GM23338 (cell line): ENCODE measurements around the gene NOXA1. TPM values are rescaled to one million over a fixed set of nuclear protein-coding genes. Genes with fewer than 3 reads are reported as not detected.

ENCODE experiments used
- ATAC-seq: fragments of 200-7000 bp; cut with Tn5 transposase; 3 replicates; pipeline ENCODE4 v1.9.1; 2020
- DNase-seq: peaks from one replicate; pipeline ENCODE4 v3.0.0-alpha.2; 2015; ENCODE audit warnings: low spot score
- H2AFZ ChIP-seq: fragments of 200-600 bp; sonication (generic); 2 replicates; pipeline ENCODE4 v1.8.0; 2016; ENCODE audit warnings: antibody characterized with exemption, mild to moderate bottlenecking, moderate library complexity
- H3F3A ChIP-seq: fragments of 200-600 bp; sonication (generic); replicated peaks from 2 replicates; pipeline ENCODE4 v1.8.0; 2017; ENCODE audit warnings: antibody characterized with exemption, mixed run types, low read depth
- H3K27ac ChIP-seq: fragments of 200-600 bp; sonication (generic); 2 replicates; pipeline ENCODE4 v1.6.1; 2016; ENCODE audit warnings: low read depth
- H3K27me3 ChIP-seq: fragments of 200-600 bp; sonication (generic); 2 replicates; pipeline ENCODE4 v1.8.0; 2016; ENCODE audit warnings: mild to moderate bottlenecking, mixed run types, moderate library complexity; ENCODE audit not compliant: insufficient read depth
- H3K36me3 ChIP-seq: fragments of 200-600 bp; sonication (generic); 2 replicates; pipeline ENCODE4 v1.8.0; 2016; ENCODE audit warnings: mild to moderate bottlenecking; ENCODE audit not compliant: insufficient read depth
- H3K4me1 ChIP-seq: fragments of 200-600 bp; sonication (generic); 2 replicates; pipeline ENCODE4 v1.8.0; 2016; ENCODE audit warnings: mild to moderate bottlenecking, moderate library complexity; ENCODE audit not compliant: insufficient read depth
- H3K4me2 ChIP-seq: fragments of 200-600 bp; sonication (generic); 2 replicates; pipeline ENCODE4 v1.7.1; 2017; ENCODE audit warnings: mixed run types
- H3K4me3 ChIP-seq: fragments of 200-600 bp; sonication (generic); 2 replicates; pipeline ENCODE4 v1.6.1; 2016; ENCODE audit warnings: mixed run types
- H3K79me2 ChIP-seq: fragments of 200-600 bp; sonication (generic); replicated peaks from 2 replicates; pipeline ENCODE4 v1.8.0; 2017; ENCODE audit warnings: mild to moderate bottlenecking; ENCODE audit not compliant: insufficient read depth
- H3K9me2 ChIP-seq: fragments of 200-600 bp; sonication (generic); 2 replicates; pipeline ENCODE4 v1.8.0; 2017; ENCODE audit not compliant: insufficient read depth
- H4K20me1 ChIP-seq: fragments of 200-600 bp; sonication (generic); replicated peaks from 2 replicates; pipeline ENCODE4 v1.8.0; 2017; ENCODE audit warnings: mild to moderate bottlenecking; ENCODE audit not compliant: insufficient read depth
- H3K27ac Mint-ChIP-seq: 2 replicates; pipeline ENCODE4 v1.8.0; 2020; ENCODE audit warnings: inconsistent platforms, mild to moderate bottlenecking, moderate library complexity, mixed read lengths
- H3K27me3 Mint-ChIP-seq: 3 replicates; pipeline ENCODE4 v1.8.0; 2022; ENCODE audit warnings: low read depth, mild to moderate bottlenecking, moderate library complexity, mixed read lengths, inconsistent platforms; ENCODE audit not compliant: insufficient read depth, poor library complexity
- H3K36me3 Mint-ChIP-seq: 3 replicates; pipeline ENCODE4 v1.8.0; 2021; ENCODE audit warnings: low read depth, mild to moderate bottlenecking, inconsistent platforms, moderate library complexity, mixed read lengths
- H3K4me1 Mint-ChIP-seq: 3 replicates; pipeline ENCODE4 v1.8.0; 2020; ENCODE audit warnings: mild to moderate bottlenecking, inconsistent platforms, mixed read lengths
- H3K4me3 Mint-ChIP-seq: 3 replicates; pipeline ENCODE4 v1.8.0; 2021; ENCODE audit warnings: moderate library complexity, mild to moderate bottlenecking, inconsistent platforms, mixed read lengths
- H3K9me3 Mint-ChIP-seq: 3 replicates; pipeline ENCODE4 v1.8.0; 2020; ENCODE audit warnings: moderate library complexity, mild to moderate bottlenecking, inconsistent platforms, mixed read lengths
- CREB1 ChIP-seq: fragments of 250-450 bp; sonication (Bioruptor Pico); IDR thresholded peaks from 2 replicates; pipeline ENCODE4 v1.5.0; 2020; ENCODE audit warnings: low read depth, mild to moderate bottlenecking, moderate library complexity
- CTCF ChIP-seq, 2 experiments: fragments of 200-600 bp in 1 of 2; sonication (generic) in 1 of 2; conservative IDR thresholded peaks; 2 replicates each; pipeline versions ENCODE4 v1.5.1 to v1.6.1; 2016 to 2017; ENCODE audit warnings: antibody characterized with exemption in 2 of 2, low read depth in 2 of 2, mild to moderate bottlenecking in 2 of 2, moderate library complexity in 1 of 2
- ETS1 ChIP-seq: IDR thresholded peaks from 2 replicates; pipeline ENCODE4 v1.6.1; 2016; ENCODE audit warnings: antibody characterized with exemption
- EZH2 ChIP-seq: fragments of 200-600 bp; sonication (generic); IDR thresholded peaks from one replicate; pipeline ENCODE4 v1.8.0; 2017; ENCODE audit warnings: antibody characterized with exemption, mild to moderate bottlenecking, low read depth; ENCODE audit not compliant: unreplicated experiment
- EZH2phosphoT487 ChIP-seq: fragments of 200-600 bp; sonication (generic); IDR thresholded peaks from one replicate; pipeline ENCODE4 v1.8.1; 2018; ENCODE audit warnings: antibody characterized with exemption; ENCODE audit not compliant: unreplicated experiment
- JUNB ChIP-seq: IDR thresholded peaks from one replicate; pipeline ENCODE4 v1.6.1; 2016; ENCODE audit warnings: antibody characterized with exemption; ENCODE audit not compliant: unreplicated experiment
- NANOG ChIP-seq: IDR thresholded peaks from 2 replicates; pipeline ENCODE4 v1.6.1; 2016; ENCODE audit warnings: antibody characterized with exemption, borderline replicate concordance
- POLR2AphosphoS5 ChIP-seq: IDR thresholded peaks from 2 replicates; pipeline ENCODE4 v1.6.1; 2016; ENCODE audit warnings: antibody characterized with exemption, low read depth
- REST ChIP-seq: IDR thresholded peaks from one replicate; pipeline ENCODE4 v1.6.1; 2018; ENCODE audit warnings: antibody characterized with exemption; ENCODE audit not compliant: unreplicated experiment
- STAT1 ChIP-seq: IDR thresholded peaks from one replicate; pipeline ENCODE4 v1.6.1; 2016; ENCODE audit warnings: antibody characterized with exemption; ENCODE audit not compliant: unreplicated experiment
- ZNF114 ChIP-seq: fragments of 250-450 bp; sonication (Bioruptor Pico); IDR thresholded peaks from 2 replicates; pipeline ENCODE4 v1.5.0; 2020; ENCODE audit warnings: mild to moderate bottlenecking, moderate library complexity
- ZNF331 ChIP-seq: fragments of 250-450 bp; sonication (Bioruptor Pico); IDR thresholded peaks from 2 replicates; pipeline ENCODE4 v1.5.0; 2020; ENCODE audit warnings: low read depth, mild to moderate bottlenecking, moderate library complexity
- ZNF462 ChIP-seq: fragments of 250-450 bp; sonication (Bioruptor Pico); IDR thresholded peaks from 2 replicates; pipeline ENCODE4 v1.5.0; 2020; ENCODE audit warnings: mild to moderate bottlenecking, moderate library complexity
- polyA plus RNA-seq: library from polyadenylated mRNA; unstranded; fragments of >200 nt; fragmentation: Nextera tagmentation; extraction: Ambion mirVana; gene quantifications from 2 replicates; pipeline ENCODE4 v1.2.1, GENCODE V29; 2016
- total RNA-seq: library from RNA; depleted of rRNA; stranded (reverse); fragments of >200 nt; shearing (Covaris generic); gene quantifications from 2 replicates; pipeline ENCODE4 v1.2.3, GENCODE V29; 2014

Gene NOXA1
- total and polyA plus RNA-seq, 2 experiments from 2014 or later, result 0.59 to 0.68 TPM

DNA sequence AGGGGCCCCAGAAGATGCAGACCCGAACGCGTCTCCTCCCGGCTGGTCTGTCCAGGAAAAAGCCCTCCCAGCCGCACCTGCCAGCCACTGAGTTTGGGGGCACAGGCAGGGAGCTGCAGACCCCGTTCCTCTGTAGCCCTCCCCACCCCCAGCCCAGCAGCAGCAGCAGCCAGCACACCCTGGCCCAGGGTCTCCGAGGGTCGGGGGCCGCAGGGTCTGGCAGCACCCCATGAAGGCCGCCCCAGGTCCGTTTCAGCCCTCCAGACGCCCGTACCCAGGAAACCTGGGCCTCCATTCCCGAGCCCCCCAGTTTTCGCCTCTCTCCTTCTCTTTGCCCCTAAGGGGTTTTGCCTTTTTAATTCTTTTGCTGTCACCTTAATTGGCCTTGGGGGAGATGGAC lies 19.9 kb upstream of the NOXA1 start:
- H4K20me1 ChIP-seq, result peaks cover 5% of the 10 kb centered on the region; the same call in 1 of the 2 replicates
- no peaks in the 10 kb centered on the region for H3K79me2 ChIP-seq
- no peak overlapping the region for H3K27ac ChIP-seq
- H3F3A ChIP-seq, result no peaks in the 10 kb centered on the region
- Mint-ChIP-seq H3K4me1 (no peaks in the 10 kb centered on the region; the same call in 1 of the 3 replicates), H3K27me3 (no peaks in the 10 kb centered on the region), H3K9me3 (peaks cover 34% of the 10 kb centered on the region), H3K4me3 (no peak overlapping the region), H3K36me3 (peaks cover 34% of the 10 kb centered on the region), H3K27ac (no peak overlapping the region)
- no peak overlapping the region for H3K4me3 ChIP-seq
- H3K9me2 ChIP-seq, result no peaks in the 10 kb centered on the region
- H3K4me2 ChIP-seq, result no peak overlapping the region
- H2AFZ ChIP-seq, result no peak overlapping the region
- no peaks in the 10 kb centered on the region for H3K27me3 ChIP-seq
- ATAC-seq (no peak), DNase-seq (no peak)
- TF ChIP-seq EZH2phosphoT487 (no peak), CTCF (conservative IDR thresholded peaks at IDR 0.05; ENCODE audit: low read depth in 2 of 2) (no peak), ETS1 (no peak), ZNF331 (CRISPR knock-in tag) (no peak), REST (no peak), ZNF114 (no peak), POLR2AphosphoS5 (no peak), EZH2 (no peak), NANOG (no peak), STAT1 (no peak), ZNF462 (CRISPR knock-in tag) (no peak), CREB1 (CRISPR knock-in tag) (no peak), JUNB (no peak)
- no peaks in the 10 kb centered on the region for H3K36me3 ChIP-seq
- H3K4me1 ChIP-seq, result no peaks in the 10 kb centered on the region
